Thoracic aorta (tissue), 2 donors: Measurements from ENCODE around the gene RILPL1. TPM values are rescaled to one million over a fixed set of nuclear protein-coding genes. Genes with fewer than 3 reads are reported as not detected.

Experiments
- ATAC-seq: fragments of 150-250 bp; one replicate; pipeline ENCODE4 v1.8.0; 2017; ENCODE audit warnings: low read depth; ENCODE audit not compliant: insufficient number of reproducible peaks, low FRiP score
- DNase-seq: peaks from one replicate; pipeline ENCODE4 v3.0.0-alpha.2; 2020; ENCODE audit warnings: low spot score
- H3K27ac ChIP-seq, 2 donors: fragments of 200-600 bp; sonication (generic); 1 replicate in 1 of 2; 2 replicates in 1 of 2; pipeline ENCODE4 v1.5.1; 2016; ENCODE audit warnings: mild to moderate bottlenecking in 2 of 2, moderate library complexity in 2 of 2
- H3K27me3 ChIP-seq: fragments of 200-600 bp; sonication (generic); replicated peaks from 2 replicates; pipeline ENCODE4 v1.6.0; 2016; ENCODE audit warnings: mild to moderate bottlenecking; ENCODE audit not compliant: insufficient read depth
- H3K36me3 ChIP-seq: fragments of 200-600 bp; sonication (generic); one replicate; pipeline ENCODE4 v1.5.1; 2016
- H3K4me1 ChIP-seq, 2 donors: fragments of 200-600 bp; sonication (generic); 1 replicate in 1 of 2; 2 replicates in 1 of 2; pipeline versions ENCODE4 v1.5.1 to v1.6.0; 2016; ENCODE audit warnings: low read depth in 2 of 2, mild to moderate bottlenecking in 1 of 2; ENCODE audit not compliant: control insufficient read depth in 1 of 2
- H3K4me3 ChIP-seq: fragments of 200-600 bp; sonication (generic); 2 replicates; pipeline ENCODE4 v1.5.1; 2016; ENCODE audit warnings: mild to moderate bottlenecking
- H3K9me3 ChIP-seq: fragments of 200-600 bp; sonication (generic); 2 replicates; pipeline ENCODE4 v1.5.1; 2016
- CTCF ChIP-seq: fragments of 200-600 bp; sonication (generic); IDR thresholded peaks from one replicate; pipeline ENCODE4 v1.5.1; 2019; ENCODE audit warnings: antibody characterized with exemption
- total RNA-seq, 2 donors: library from RNA; depleted of rRNA; stranded (reverse); fragments of >200 nt; gene quantifications; one replicate each; pipeline versions ENCODE4 v1.1.0 to v1.2.3, GENCODE V29; 2016

Gene RILPL1
- total RNA-seq, 2 donors from 2014 or later, result 29.0 to 49.7 TPM

- H3K4me1 ChIP-seq, result no peaks in the 10 kb centered on the region
- H3K27ac ChIP-seq, result no peak overlapping the region
- DNase-seq (no peak), ATAC-seq (no peak)
- TF ChIP-seq CTCF, result no peak
- H3K36me3 ChIP-seq, result no peaks in the 10 kb centered on the region
- H3K4me3 ChIP-seq, result no peak overlapping the region
- no peaks in the 10 kb centered on the region for H3K9me3 ChIP-seq
- H3K27me3 ChIP-seq, result no peaks in the 10 kb centered on the region
These were observed 42.5 kb downstream of the RILPL1 start for GRCh38 chr12:123491056-123491455.

- DNase-seq (no peak), ATAC-seq (no peak)
- Histone ChIP-seq H3K4me3 (no peak overlapping the region), H3K27ac (no peak overlapping the region), H3K27me3 (no peaks in the 10 kb centered on the region), H3K4me1 (no peaks in the 10 kb centered on the region), H3K9me3 (no peaks in the 10 kb centered on the region), H3K36me3 (peaks cover 3% of the 10 kb centered on the region)
- TF ChIP-seq CTCF, result no peak
These were observed 43.4 kb downstream of the RILPL1 start for GRCh38 chr12:123490089-123490488.

GRCh38 chr12:123489580-123489979, 43.9 kb downstream of the RILPL1 start:
- H3K4me1 ChIP-seq, result no peaks in the 10 kb centered on the region
- peaks cover 8% of the 10 kb centered on the region for H3K36me3 ChIP-seq
- H3K4me3 ChIP-seq, result no peak overlapping the region
- no peak for TF ChIP-seq CTCF
- H3K9me3 ChIP-seq, result no peaks in the 10 kb centered on the region
- H3K27ac ChIP-seq, result no peak overlapping the region
- H3K27me3 ChIP-seq, result no peaks in the 10 kb centered on the region
- ATAC-seq (no peak), DNase-seq (no peak)

GRCh38 chr12:123488539-123489230, 44.8 kb downstream of the RILPL1 start:
- ATAC-seq, result no peak
- peaks cover 9% of the 10 kb centered on the region for H3K36me3 ChIP-seq

GRCh38 chr12:123487428-123487827, 46.1 kb downstream of the RILPL1 start:
- Histone ChIP-seq H3K36me3 (peaks cover 9% of the 10 kb centered on the region), H3K4me3 (no peak overlapping the region), H3K4me1 (peaks cover 0 to 4% of the 10 kb centered on the region in 2 donors), H3K9me3 (no peaks in the 10 kb centered on the region), H3K27me3 (no peaks in the 10 kb centered on the region), H3K27ac (no peak overlapping the region)
- TF ChIP-seq CTCF, result no peak
- ATAC-seq (no peak), DNase-seq (no peak)

More at GRCh38 chr12:123488539-123489230, 44.8 kb downstream of the RILPL1 start:
- no peak overlapping the region for H3K4me3 ChIP-seq
- H3K9me3 ChIP-seq, result no peaks in the 10 kb centered on the region
- no peak for TF ChIP-seq CTCF
- DNase-seq, result no peak
- H3K27me3 ChIP-seq, result no peaks in the 10 kb centered on the region
- H3K4me1 ChIP-seq, result no peaks in the 10 kb centered on the region
- H3K27ac ChIP-seq, result peak overlapping the region in 1 of 2 donors; percentile 38
